IMR-90 (cell line): ENCODE measurements around the gene PTEN. TPM values are rescaled to one million over a fixed set of nuclear protein-coding genes. Genes with fewer than 3 reads are reported as not detected.

Experiments used
- ATAC-seq: fragments of 200-7000 bp; cut with Tn5 transposase; 2 replicates; pipeline ENCODE4 v1.9.1; 2020; ENCODE audit warnings: low read depth, mild to moderate bottlenecking, moderate library complexity
- BruUV-seq: library from RNA; stranded (reverse); fragments of 400-500 nt; replicated peaks from 2 replicates; lab custom pipeline; 2021; lab: Mats Ljungman, UMichigan
- CTCF ChIA-PET: fragments of 300-600 bp; formaldehyde crosslinking; extraction: SDS; loops from one replicate; lab custom pipeline; 2021; ENCODE audit warnings: antibody characterized with exemption; lab: Yijun Ruan, JAX
- POLR2A ChIA-PET: fragments of 300-600 bp; sonication (Branson Sonifier 250); formaldehyde crosslinking; loops from one replicate; lab custom pipeline; 2022; ENCODE audit warnings: antibody characterized with exemption; ENCODE audit not compliant: unreplicated experiment; lab: Charles Lee
- DNase-seq: peaks from one replicate; pipeline ENCODE4 v3.0.0; 2013
- H2AFZ ChIP-seq: replicated peaks from 2 replicates; pipeline ENCODE3; 2013; ENCODE audit warnings: low read length, mild to moderate bottlenecking; ENCODE audit not compliant: poor library complexity
- H2AK5ac ChIP-seq: 2 replicates; pipeline ENCODE4 v1.6.1; 2013; ENCODE audit warnings: low read depth, low read length, inconsistent platforms
- H2AK9ac ChIP-seq: replicated peaks from 2 replicates; pipeline ENCODE3; 2013; ENCODE audit warnings: mild to moderate bottlenecking, low read depth, low read length, moderate library complexity; ENCODE audit not compliant: poor library complexity
- H2BK120ac ChIP-seq: 2 replicates; pipeline ENCODE4 v1.6.1; 2013; ENCODE audit warnings: low read depth, low read length, inconsistent platforms
- H2BK15ac ChIP-seq: 3 replicates; pipeline ENCODE4 v1.6.1; 2013; ENCODE audit warnings: low read depth, low read length, inconsistent platforms
- H2BK20ac ChIP-seq: 2 replicates; pipeline ENCODE4 v1.6.1; 2013; ENCODE audit warnings: low read depth, mild to moderate bottlenecking, inconsistent platforms, low read length, moderate library complexity
- H2BK5ac ChIP-seq: 2 replicates; pipeline ENCODE4 v1.6.1; 2013; ENCODE audit warnings: mild to moderate bottlenecking, low read depth, low read length, inconsistent platforms; ENCODE audit not compliant: poor library complexity, severe bottlenecking
- H3K14ac ChIP-seq: replicated peaks from 2 replicates; pipeline ENCODE4 v1.6.1; 2013; ENCODE audit warnings: low read depth, low read length, inconsistent platforms
- H3K18ac ChIP-seq: 2 replicates; pipeline ENCODE4 v1.6.1; 2013; ENCODE audit warnings: low read depth, low read length, control low read depth
- H3K23ac ChIP-seq: 2 replicates; pipeline ENCODE4 v1.6.1; 2013; ENCODE audit warnings: low read depth, low read length, inconsistent platforms
- H3K27ac ChIP-seq: 2 replicates; pipeline ENCODE4 v1.5.1; 2013; ENCODE audit warnings: mild to moderate bottlenecking, control low read depth, low read length; ENCODE audit not compliant: insufficient read depth
- H3K27me3 ChIP-seq: 2 replicates; pipeline ENCODE4 v1.6.1; 2013; ENCODE audit warnings: low read length; ENCODE audit not compliant: control insufficient read depth, insufficient read depth
- H3K36me3 ChIP-seq: 2 replicates; pipeline ENCODE4 v1.6.1; 2013; ENCODE audit warnings: low read length, mixed read lengths; ENCODE audit not compliant: control insufficient read depth, insufficient read depth
- H3K4ac ChIP-seq: 2 replicates; pipeline ENCODE4 v1.6.1; 2013; ENCODE audit warnings: low read depth, low read length, inconsistent platforms
- H3K4me1 ChIP-seq: 2 replicates; pipeline ENCODE4 v1.6.1; 2013; ENCODE audit warnings: low read length, mixed read lengths; ENCODE audit not compliant: control insufficient read depth, insufficient read depth
- H3K4me2 ChIP-seq: 2 replicates; pipeline ENCODE4 v1.6.1; 2013; ENCODE audit warnings: low read depth, mild to moderate bottlenecking, control low read depth, low read length, moderate library complexity
- H3K4me3 ChIP-seq: 2 replicates; pipeline ENCODE4 v1.5.1; 2013; ENCODE audit warnings: low read depth, mild to moderate bottlenecking, control low read depth, low read length, moderate library complexity; ENCODE audit not compliant: insufficient read depth
- H3K56ac ChIP-seq: 2 replicates; pipeline ENCODE4 v1.6.1; 2013; ENCODE audit warnings: low read length, inconsistent platforms; ENCODE audit not compliant: insufficient read depth; ENCODE audit errors: extremely low read depth
- H3K79me1 ChIP-seq, 2 experiments: 2 replicates each; pipeline ENCODE4 v1.6.1; 2013; ENCODE audit warnings: low read length in 2 of 2, inconsistent platforms in 1 of 2, low read depth in 1 of 2
- H3K9ac ChIP-seq: 2 replicates; pipeline ENCODE4 v1.6.1; 2013; ENCODE audit warnings: low read depth, low read length, control low read depth
- H3K9me1 ChIP-seq: 2 replicates; pipeline ENCODE4 v1.6.1; 2013; ENCODE audit warnings: low read length, inconsistent platforms; ENCODE audit not compliant: insufficient read depth
- H3K9me3 ChIP-seq: 2 replicates; pipeline ENCODE4 v1.6.1; 2013; ENCODE audit warnings: low read length; ENCODE audit not compliant: control insufficient read depth, insufficient read depth
- H4K20me1 ChIP-seq: 2 replicates; pipeline ENCODE4 v1.6.1; 2013; ENCODE audit warnings: low read length, inconsistent platforms; ENCODE audit not compliant: insufficient read depth
- H4K5ac ChIP-seq: 2 replicates; pipeline ENCODE4 v1.6.1; 2013; ENCODE audit warnings: mild to moderate bottlenecking, low read depth, low read length, control low read depth
- H4K8ac ChIP-seq, 2 experiments: 2 replicates each; pipeline ENCODE4 v1.6.1; 2013; ENCODE audit warnings: low read depth in 2 of 2, low read length in 2 of 2, control low read depth in 1 of 2, inconsistent platforms in 1 of 2
- H4K91ac ChIP-seq: 2 replicates; pipeline ENCODE4 v1.6.1; 2013; ENCODE audit warnings: low read depth, low read length, inconsistent platforms; ENCODE audit not compliant: insufficient read depth
- CEBPB ChIP-seq: IDR thresholded peaks from 2 replicates; pipeline ENCODE4 v1.6.1; 2012; ENCODE audit warnings: low read depth, low read length, improper control_type of control experiment
- CHD1 ChIP-seq: IDR thresholded peaks from 2 replicates; pipeline ENCODE4 v1.6.1; 2012; ENCODE audit warnings: low read depth, low read length, improper control_type of control experiment
- MAFK ChIP-seq: IDR thresholded peaks from 2 replicates; pipeline ENCODE4 v1.6.1; 2012; ENCODE audit warnings: low read depth, low read length, improper control_type of control experiment
- MAZ ChIP-seq: IDR thresholded peaks from 2 replicates; pipeline ENCODE4 v1.6.1; 2012; ENCODE audit warnings: low read depth, mild to moderate bottlenecking, low read length, improper control_type of control experiment, moderate library complexity, borderline replicate concordance
- MXI1 ChIP-seq: IDR thresholded peaks from 2 replicates; pipeline ENCODE4 v1.6.1; 2012; ENCODE audit warnings: low read depth, mild to moderate bottlenecking, low read length, moderate library complexity, borderline replicate concordance
- RAD21 ChIP-seq: IDR thresholded peaks from 2 replicates; pipeline ENCODE4 v1.6.1; 2012; ENCODE audit warnings: low read length, improper control_type of control experiment
- RCOR1 ChIP-seq: IDR thresholded peaks from 2 replicates; pipeline ENCODE4 v1.6.1; 2012; ENCODE audit warnings: mild to moderate bottlenecking, low read length, improper control_type of control experiment; ENCODE audit not compliant: insufficient replicate concordance
- RFX5 ChIP-seq: IDR thresholded peaks from 2 replicates; pipeline ENCODE4 v1.8.0; 2012; ENCODE audit warnings: low read depth, mild to moderate bottlenecking, low read length, moderate library complexity
- WGBS, 2 experiments: methylation state at CpG; one replicate each; pipeline versions ENCODE4 v1.1.5 to v1.1.7; 2013; ENCODE audit warnings: missing lambda C conversion rate in 2 of 2; ENCODE audit not compliant: insufficient read length in 1 of 2; ENCODE audit errors: extremely low coverage in 2 of 2; 5-methylcytosine and 5-hydroxymethylcytosine counted together
- dilution Hi-C: fragments of 300-500 bp; cut with HindIII; formaldehyde crosslinking; loops from one replicate; pipeline ENCODE4 v1.14.3; 2018; ENCODE audit warnings: low sequenced_read_pairs; ENCODE audit not compliant: unreplicated experiment
- in situ Hi-C: fragments of 300-500 bp; cut with MboI; formaldehyde crosslinking; loops from 3 replicates; pipeline ENCODE4 v1.14.3; 2019; ENCODE audit warnings: low sequenced_read_pairs, inconsistent platforms, mixed read lengths
- intact Hi-C: fragments of 100-400 bp; cut with micrococcal nuclease; formaldehyde crosslinking; loops from 2 replicates; pipeline ENCODE4 v1.10.0; 2022
- polyA plus RNA-seq, 3 experiments: library from polyadenylated mRNA; depleted of rRNA; stranded (reverse); fragments of >200 nt; gene quantifications; 2 replicates each; pipeline ENCODE4 v1.2.3, GENCODE V29; 2012; ENCODE audit warnings: low replicate concordance in 1 of 3
- total RNA-seq: library from RNA; depleted of rRNA; stranded (reverse); fragments of >200 nt; gene quantifications from 2 replicates; pipeline ENCODE4 v1.2.3, GENCODE V29; 2012
- TF ChIP-seq, protein P1 (sequence below): conservative IDR thresholded peaks from 2 replicates; pipeline ENCODE4 v1.5.1; 2012; ENCODE audit warnings: mild to moderate bottlenecking, low read depth, low read length, improper control_type of control experiment
- TF ChIP-seq, protein P2 (sequence below): fragments of 150-350 bp; IDR thresholded peaks from 2 replicates; pipeline ENCODE4 v1.6.1; 2016; ENCODE audit warnings: low read depth, mild to moderate bottlenecking, low read length, moderate library complexity, borderline replicate concordance
- TF ChIP-seq, protein P3 (sequence below): fragments of 150-350 bp; IDR thresholded peaks from 2 replicates; pipeline ENCODE4 v1.6.1; 2017; ENCODE audit warnings: mild to moderate bottlenecking, antibody characterized with exemption, low read length, low read depth

PTEN gene
- total and polyA plus RNA-seq, 2 of the 4 experiments (the other 2 are of a cell fraction) = 12.0 to 38.9 TPM

DNA sequence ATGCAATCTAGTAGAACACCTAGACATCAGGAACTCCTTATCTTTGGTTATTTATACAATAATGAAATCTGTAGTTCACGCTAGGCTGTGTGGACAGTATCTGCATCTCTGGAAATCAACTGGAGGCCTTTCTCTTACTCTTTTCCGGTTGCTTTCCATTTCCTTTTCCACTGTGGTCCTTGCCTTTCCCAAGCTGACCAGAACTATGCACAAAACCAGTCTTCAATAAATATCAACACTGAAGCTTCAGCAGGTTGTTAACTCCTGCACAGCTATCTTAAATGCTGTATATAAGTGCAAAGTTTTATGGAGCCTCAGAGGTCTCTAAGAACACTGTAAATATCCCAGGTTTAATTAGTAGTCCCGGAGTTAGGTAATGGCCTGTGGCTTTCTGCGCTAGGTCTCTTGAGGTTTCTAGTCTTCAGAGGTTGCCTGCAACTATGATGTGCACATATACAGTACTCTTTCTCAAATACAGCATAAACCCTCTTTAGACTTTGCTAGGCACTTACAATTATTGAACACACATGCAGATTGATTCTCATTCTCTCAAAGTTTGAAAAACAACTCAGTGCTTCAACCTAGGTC is 2.5 kb upstream of the PTEN start (continued):
- no peak for TF ChIP-seq MXI1
- TF ChIP-seq, protein P1, sequence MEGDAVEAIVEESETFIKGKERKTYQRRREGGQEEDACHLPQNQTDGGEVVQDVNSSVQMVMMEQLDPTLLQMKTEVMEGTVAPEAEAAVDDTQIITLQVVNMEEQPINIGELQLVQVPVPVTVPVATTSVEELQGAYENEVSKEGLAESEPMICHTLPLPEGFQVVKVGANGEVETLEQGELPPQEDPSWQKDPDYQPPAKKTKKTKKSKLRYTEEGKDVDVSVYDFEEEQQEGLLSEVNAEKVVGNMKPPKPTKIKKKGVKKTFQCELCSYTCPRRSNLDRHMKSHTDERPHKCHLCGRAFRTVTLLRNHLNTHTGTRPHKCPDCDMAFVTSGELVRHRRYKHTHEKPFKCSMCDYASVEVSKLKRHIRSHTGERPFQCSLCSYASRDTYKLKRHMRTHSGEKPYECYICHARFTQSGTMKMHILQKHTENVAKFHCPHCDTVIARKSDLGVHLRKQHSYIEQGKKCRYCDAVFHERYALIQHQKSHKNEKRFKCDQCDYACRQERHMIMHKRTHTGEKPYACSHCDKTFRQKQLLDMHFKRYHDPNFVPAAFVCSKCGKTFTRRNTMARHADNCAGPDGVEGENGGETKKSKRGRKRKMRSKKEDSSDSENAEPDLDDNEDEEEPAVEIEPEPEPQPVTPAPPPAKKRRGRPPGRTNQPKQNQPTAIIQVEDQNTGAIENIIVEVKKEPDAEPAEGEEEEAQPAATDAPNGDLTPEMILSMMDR = no peak

DNA sequence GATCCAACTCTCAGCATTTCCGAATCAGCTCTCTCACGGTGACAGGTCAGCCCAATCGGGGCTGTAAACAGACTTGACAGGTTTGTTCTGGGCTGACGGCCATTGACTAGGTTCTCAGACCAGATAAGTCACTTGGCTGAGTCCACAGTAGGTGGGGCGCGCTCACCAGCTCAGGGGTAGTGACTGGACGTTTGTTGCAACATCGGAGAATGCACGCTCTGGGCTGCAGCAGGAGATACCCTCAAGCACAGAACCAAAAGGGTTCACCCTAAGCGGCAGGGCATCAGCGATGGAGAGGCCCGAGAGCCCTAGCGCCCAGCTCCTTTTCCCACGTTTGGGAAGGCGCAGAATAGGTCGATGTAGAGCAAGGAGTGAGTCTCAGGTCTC is 1.9 kb upstream of the PTEN start:
- peak; percentile 9 for ATAC-seq
- POLR2A ChIA-PET = interaction anchor here (1.2 kb wide), 1 partner anchor 527 kb away, joined by 3 read pairs; no protein-coding TSS in a partner anchor
- Histone ChIP-seq H4K91ac (peak overlapping the region; percentile 88), H3K4me2 (peak overlapping the region; percentile 75), H2AFZ (peak overlapping the region; percentile 99), H3K23ac (peak overlapping the region; percentile 91; the same call in 1 of the 2 replicates), H3K4ac (peak overlapping the region; percentile 70), H4K5ac (peak overlapping the region; percentile 7), H3K27me3 (no peaks in the 10 kb centered on the region), H3K79me1 (peaks cover 0 to 6% of the 10 kb centered on the region in 2 experiments; a peak in 1 of 4 replicates), H3K18ac (peak overlapping the region; percentile 26), H2BK20ac (peak overlapping the region; percentile 12; the same call in 1 of the 2 replicates), H3K9ac (peak overlapping the region; percentile 60), H4K8ac (peak overlapping the region; percentile 65 to 90), H3K4me3 (peak overlapping the region; percentile 73), H2BK120ac (peak overlapping the region; percentile 62), H3K56ac (no peak overlapping the region), H2AK5ac (peak overlapping the region; percentile 59), H2AK9ac (peak overlapping the region; percentile 95), H4K20me1 (peaks cover 23% of the 10 kb centered on the region; the same call in 1 of the 2 replicates), H3K27ac (peak overlapping the region; percentile 76), H3K36me3 (no peaks in the 10 kb centered on the region), H3K4me1 (no peaks in the 10 kb centered on the region), H3K9me1 (no peaks in the 10 kb centered on the region), H3K14ac (peak overlapping the region; percentile 66), H3K9me3 (no peaks in the 10 kb centered on the region), H2BK5ac (peak overlapping the region; percentile 70), H2BK15ac (peak overlapping the region; percentile 48; the same call in 1 of the 3 replicates)
- no TSS peak for BruUV-seq
- WGBS, 2 experiments = 4% methylated on average over 7 of the region's 16 CpGs; no CpG with 5 or more reads in 1 of the 2 experiments
- in situ Hi-C loops (loop anchor here (5.0 kb wide), 1 partner anchor 526 kb away; no protein-coding TSS in a partner anchor), intact Hi-C loops (loop anchor here (5.0 to 10.0 kb wide), 6 partner anchors 76 to 413 kb away; no protein-coding TSS in a partner anchor), dilution Hi-C loops (no loop called here)
- CTCF ChIA-PET = interaction anchor here (1.3 kb wide), 1 partner anchor 86 kb away, joined by 4 read pairs; no protein-coding TSS in a partner anchor
- peak; percentile 89 for DNase-seq
- no peak for TF ChIP-seq RFX5
- TF ChIP-seq MAFK = no peak
- no peak for TF ChIP-seq CHD1
- TF ChIP-seq RAD21 = peak; percentile 62
- TF ChIP-seq, protein P2, sequence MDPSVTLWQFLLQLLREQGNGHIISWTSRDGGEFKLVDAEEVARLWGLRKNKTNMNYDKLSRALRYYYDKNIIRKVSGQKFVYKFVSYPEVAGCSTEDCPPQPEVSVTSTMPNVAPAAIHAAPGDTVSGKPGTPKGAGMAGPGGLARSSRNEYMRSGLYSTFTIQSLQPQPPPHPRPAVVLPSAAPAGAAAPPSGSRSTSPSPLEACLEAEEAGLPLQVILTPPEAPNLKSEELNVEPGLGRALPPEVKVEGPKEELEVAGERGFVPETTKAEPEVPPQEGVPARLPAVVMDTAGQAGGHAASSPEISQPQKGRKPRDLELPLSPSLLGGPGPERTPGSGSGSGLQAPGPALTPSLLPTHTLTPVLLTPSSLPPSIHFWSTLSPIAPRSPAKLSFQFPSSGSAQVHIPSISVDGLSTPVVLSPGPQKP = no peak
- TF ChIP-seq MAZ = peak; percentile 23; the same call in 1 of the 2 replicates
- no peak for TF ChIP-seq MXI1
- TF ChIP-seq RCOR1 = no peak
- TF ChIP-seq, protein P3, sequence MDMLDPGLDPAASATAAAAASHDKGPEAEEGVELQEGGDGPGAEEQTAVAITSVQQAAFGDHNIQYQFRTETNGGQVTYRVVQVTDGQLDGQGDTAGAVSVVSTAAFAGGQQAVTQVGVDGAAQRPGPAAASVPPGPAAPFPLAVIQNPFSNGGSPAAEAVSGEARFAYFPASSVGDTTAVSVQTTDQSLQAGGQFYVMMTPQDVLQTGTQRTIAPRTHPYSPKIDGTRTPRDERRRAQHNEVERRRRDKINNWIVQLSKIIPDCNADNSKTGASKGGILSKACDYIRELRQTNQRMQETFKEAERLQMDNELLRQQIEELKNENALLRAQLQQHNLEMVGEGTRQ = no peak
- peak; percentile 96 for TF ChIP-seq CEBPB
